ENCODE results near the gene MAP3K8.

DNA sequence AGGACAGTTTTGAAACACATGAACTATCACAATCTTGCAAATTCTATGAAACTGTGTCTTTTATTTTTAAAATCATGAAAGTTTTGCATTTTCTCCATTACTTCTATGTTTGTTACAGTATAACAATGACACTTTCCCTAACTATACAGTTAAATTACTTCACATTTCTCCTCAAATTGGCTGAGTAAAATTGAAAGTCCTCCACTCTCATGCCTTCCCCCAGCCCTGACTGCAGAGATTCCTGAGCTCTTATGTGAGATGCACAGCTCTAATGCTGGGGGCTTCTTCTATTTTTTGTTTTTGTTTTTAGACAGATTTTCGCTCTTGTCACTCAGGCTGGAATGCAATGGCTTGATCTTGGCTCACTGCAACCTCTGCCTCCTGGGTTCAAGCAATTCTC, 22.7 kb upstream of the MAP3K8 start:
- TF ChIP-seq ZFP30 (CRISPR knock-in tag; IDR thresholded peaks at IDR 0.05) (no peak), BACH2 (CRISPR knock-in tag; IDR thresholded peaks at IDR 0.05; ENCODE audit: borderline replicate concordance) (no peak), ZC3H10 (CRISPR knock-in tag; IDR thresholded peaks at IDR 0.05) (no peak), TCF4 (CRISPR knock-in tag; IDR thresholded peaks at IDR 0.05; ENCODE audit: borderline replicate concordance) (no peak), ZFP3 (CRISPR knock-in tag; IDR thresholded peaks at IDR 0.05) (no peak), GLIS3 (CRISPR knock-in tag; IDR thresholded peaks at IDR 0.05) (no peak)
- TF ChIP-seq, protein P1, sequence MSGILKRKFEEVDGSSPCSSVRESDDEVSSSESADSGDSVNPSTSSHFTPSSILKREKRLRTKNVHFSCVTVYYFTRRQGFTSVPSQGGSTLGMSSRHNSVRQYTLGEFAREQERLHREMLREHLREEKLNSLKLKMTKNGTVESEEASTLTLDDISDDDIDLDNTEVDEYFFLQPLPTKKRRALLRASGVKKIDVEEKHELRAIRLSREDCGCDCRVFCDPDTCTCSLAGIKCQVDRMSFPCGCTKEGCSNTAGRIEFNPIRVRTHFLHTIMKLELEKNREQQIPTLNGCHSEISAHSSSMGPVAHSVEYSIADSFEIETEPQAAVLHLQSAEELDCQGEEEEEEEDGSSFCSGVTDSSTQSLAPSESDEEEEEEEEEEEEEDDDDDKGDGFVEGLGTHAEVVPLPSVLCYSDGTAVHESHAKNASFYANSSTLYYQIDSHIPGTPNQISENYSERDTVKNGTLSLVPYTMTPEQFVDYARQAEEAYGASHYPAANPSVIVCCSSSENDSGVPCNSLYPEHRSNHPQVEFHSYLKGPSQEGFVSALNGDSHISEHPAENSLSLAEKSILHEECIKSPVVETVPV (CRISPR knock-in tag; IDR thresholded peaks at IDR 0.05): no peak
- TF ChIP-seq, protein P2, sequence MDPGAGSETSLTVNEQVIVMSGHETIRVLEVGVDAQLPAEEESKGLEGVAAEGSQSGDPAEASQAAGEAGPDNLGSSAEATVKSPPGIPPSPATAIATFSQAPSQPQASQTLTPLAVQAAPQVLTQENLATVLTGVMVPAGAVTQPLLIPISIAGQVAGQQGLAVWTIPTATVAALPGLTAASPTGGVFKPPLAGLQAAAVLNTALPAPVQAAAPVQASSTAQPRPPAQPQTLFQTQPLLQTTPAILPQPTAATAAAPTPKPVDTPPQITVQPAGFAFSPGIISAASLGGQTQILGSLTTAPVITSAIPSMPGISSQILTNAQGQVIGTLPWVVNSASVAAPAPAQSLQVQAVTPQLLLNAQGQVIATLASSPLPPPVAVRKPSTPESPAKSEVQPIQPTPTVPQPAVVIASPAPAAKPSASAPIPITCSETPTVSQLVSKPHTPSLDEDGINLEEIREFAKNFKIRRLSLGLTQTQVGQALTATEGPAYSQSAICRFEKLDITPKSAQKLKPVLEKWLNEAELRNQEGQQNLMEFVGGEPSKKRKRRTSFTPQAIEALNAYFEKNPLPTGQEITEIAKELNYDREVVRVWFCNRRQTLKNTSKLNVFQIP (CRISPR knock-in tag; IDR thresholded peaks at IDR 0.05; ENCODE audit: borderline replicate concordance, low read depth): no peak
- TF ChIP-seq, protein P3, sequence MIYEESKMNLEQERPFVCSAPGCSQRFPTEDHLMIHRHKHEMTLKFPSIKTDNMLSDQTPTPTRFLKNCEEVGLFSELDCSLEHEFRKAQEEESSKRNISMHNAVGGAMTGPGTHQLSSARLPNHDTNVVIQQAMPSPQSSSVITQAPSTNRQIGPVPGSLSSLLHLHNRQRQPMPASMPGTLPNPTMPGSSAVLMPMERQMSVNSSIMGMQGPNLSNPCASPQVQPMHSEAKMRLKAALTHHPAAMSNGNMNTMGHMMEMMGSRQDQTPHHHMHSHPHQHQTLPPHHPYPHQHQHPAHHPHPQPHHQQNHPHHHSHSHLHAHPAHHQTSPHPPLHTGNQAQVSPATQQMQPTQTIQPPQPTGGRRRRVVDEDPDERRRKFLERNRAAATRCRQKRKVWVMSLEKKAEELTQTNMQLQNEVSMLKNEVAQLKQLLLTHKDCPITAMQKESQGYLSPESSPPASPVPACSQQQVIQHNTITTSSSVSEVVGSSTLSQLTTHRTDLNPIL (CRISPR knock-in tag; IDR thresholded peaks at IDR 0.05; ENCODE audit: low read depth): no peak

Measured in SK-N-SH treated with all-trans-retinoic acid at 6 μM for 48 hours (cell line).